NCI-H774 (cell line): Measurements from ENCODE around the gene KLHL2.
"Not testable (repeated sequence)": the region's sequence is repeated elsewhere in the genome, so short reads cannot be mapped to it uniquely, and the experiment has no call there.

ENCODE experiments used
- DNase-seq: peaks from one replicate; lab custom pipeline; 2025; lab: John Stamatoyannopoulos, UW

KLHL2 gene

DNA sequence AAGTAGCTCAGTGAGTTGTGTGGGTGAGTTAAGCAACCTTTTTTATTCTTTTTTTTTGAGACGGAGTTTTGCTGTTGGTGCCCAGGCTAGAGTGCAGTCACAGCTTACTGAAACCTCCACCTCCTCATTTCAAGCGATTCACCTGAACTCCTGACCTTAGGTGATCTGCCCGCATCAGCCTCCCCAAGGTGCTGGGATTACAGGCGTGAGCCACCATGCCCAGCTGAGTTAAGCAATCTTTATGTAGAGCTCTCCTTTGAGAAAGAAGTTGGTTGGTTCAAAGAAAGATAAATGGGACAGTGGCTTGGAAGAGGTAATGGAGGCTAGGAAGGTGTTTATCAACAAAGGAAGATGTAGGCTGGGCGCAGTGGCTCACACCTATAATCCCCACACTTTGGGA, 123.3 kb downstream of the KLHL2 start:
- no peak for DNase-seq

DNA sequence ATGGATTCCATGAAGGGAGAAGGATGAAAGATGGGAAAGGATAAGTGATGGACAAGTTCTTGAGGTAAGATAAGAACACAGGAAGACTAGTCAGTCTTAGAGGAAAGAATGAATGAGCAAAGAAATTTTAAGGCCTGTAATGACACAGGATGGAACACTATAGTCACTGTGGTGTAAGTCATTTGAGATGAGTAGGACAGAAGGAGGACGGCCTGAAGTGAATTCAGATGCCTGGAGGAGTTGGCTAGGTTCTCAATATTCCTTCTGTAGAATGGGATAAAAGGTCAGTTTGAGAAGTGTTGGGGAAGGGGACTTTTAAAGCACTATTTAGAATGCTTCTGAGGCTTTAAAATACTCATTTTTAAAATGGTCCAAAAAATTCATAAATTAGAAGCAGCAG, 124.0 kb downstream of the KLHL2 start:
- no peak for DNase-seq

DNA sequence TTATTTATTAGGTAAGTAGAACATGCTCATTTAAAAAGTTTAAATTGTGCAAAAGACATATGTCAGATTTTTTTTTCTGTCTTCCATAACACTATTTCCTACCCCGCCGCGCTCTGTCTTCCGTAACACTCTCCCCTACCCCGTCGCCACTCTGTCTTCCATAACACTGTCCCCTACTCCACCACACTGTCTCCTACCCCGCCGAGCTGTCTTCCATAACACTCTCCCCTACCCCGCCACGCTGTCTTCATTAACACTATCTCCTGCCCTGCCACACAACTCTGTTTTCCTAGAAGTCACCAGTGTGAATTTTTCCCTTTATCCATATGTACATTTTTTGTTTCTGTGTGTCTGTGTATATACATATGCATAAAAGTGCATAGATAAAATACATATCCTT, 124.5 kb downstream of the KLHL2 start:
- no peak for DNase-seq

DNA sequence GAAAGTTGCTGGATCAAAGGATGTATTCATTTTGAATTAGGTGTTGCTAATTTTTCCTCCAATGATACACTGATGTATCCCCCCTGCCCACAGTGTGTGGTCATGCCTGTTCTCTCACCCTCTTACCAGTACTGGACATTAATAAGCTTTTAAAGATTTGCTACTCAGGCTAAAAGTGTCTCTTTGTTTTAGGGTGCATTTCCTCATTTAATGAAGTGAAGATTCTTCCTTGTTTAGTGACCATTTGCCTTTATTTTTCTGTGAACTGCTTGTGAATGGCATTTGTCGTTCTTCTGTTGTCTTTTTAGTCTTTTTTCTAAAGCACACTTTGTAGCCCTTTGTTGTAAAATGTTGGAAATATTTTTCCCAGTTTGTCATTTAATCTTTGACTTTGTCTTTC, 125.1 kb downstream of the KLHL2 start:
- DNase-seq: no peak

DNA sequence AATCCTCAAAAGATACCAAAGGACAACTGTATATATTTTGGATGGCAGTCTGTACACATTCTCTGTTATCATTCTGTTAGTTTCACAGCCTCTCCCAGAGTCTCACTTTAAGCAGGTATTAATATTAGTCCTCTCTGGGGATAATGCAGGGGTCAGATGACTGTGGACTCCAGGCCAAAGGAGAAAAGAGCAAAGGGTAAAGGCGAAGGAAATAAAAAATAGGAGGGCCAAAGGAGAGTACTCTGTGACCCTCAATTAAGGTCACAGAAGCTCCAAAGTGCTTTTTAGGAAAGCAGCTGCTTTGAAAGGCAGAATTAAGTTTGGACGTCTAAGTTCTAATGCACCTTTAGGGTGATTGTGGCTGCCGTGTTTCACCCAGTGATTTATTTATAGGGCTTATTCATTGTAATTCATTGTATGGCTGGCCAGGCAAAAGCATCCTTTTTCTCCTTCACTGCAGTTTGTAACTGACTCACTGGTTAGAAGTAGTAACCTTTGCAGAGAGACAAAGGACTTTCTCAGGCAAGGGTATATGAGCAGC, 127.9 kb downstream of the KLHL2 start:
- DNase-seq: no peak

DNA sequence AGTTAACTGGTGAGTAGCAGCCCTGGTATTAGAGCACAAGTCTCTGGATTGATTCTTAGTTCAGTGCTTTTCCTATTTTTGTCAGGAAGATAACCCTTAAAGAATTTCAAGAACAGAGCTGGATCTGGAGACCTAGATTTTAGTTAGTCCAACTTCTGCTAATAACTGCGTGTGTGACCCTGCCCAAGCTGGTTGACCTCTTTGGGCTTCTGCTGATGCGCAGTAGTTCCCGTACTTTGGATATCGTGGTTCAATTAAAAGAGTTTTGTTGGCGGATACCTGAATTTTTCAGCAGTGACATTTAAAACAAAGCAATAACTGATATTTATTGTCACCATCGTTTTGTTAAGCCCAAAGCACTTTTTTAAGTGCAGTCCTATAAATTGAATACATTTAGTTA, 129.4 kb downstream of the KLHL2 start:
- no peak for DNase-seq

DNA sequence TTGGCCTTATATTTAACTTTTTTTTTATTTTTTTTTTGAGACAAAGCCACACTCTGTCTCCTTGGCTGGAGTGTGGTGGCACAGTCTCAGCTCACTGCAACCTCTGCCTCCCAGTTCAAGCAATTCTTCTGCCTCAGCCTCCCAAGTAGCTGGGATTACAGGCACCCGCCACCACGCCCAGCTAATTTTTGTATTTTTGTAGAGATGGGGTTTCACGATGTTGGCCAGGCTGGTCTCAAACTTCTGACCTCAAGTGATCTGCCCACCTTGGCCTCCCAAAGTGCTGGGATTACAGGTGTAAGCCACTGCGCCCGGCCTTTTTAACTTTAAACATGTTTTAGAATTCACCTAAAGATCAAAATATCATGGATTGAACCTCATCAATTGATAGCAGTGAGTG, 135.0 kb downstream of the KLHL2 start:
- not testable (repeated sequence) for DNase-seq

DNA sequence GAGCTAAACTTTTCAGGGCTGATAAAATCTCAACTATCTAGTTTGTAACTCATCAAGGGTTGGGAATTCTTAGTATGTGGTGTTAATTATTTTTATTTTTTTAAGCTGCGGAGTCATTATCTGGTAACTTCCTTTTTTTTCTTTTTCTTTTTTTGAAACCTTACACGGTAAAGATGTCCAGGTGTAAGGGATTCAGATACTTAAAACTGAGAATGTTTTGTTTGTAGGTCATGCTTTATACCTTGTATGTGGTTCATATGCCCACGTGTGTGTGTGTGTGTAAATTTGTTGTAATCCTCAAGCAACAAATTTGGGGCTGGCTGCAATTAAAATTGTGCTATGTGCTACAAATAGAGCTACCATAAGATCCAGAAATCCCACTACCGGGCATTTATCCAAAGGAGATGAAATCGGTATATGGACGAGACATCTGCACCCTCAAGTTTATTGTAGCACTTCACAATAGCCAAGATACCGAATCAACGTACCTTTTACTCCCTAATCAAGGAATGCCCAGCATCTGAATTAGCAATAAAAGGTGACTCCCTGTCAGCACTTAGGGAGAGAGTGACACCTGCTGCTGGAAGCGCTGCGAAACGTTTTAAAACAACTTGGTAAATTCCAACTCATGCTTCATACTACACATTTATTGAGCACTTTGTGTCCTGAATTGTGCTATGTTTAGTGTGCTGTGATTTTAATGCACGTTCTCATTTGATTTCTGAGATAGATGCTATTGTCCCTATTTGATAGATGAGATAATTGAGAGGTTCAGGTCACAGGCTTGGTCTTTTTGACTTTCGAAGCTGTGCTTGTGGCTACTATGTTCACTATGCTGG, 136.2 kb downstream of the KLHL2 start:
- no peak for DNase-seq

DNA sequence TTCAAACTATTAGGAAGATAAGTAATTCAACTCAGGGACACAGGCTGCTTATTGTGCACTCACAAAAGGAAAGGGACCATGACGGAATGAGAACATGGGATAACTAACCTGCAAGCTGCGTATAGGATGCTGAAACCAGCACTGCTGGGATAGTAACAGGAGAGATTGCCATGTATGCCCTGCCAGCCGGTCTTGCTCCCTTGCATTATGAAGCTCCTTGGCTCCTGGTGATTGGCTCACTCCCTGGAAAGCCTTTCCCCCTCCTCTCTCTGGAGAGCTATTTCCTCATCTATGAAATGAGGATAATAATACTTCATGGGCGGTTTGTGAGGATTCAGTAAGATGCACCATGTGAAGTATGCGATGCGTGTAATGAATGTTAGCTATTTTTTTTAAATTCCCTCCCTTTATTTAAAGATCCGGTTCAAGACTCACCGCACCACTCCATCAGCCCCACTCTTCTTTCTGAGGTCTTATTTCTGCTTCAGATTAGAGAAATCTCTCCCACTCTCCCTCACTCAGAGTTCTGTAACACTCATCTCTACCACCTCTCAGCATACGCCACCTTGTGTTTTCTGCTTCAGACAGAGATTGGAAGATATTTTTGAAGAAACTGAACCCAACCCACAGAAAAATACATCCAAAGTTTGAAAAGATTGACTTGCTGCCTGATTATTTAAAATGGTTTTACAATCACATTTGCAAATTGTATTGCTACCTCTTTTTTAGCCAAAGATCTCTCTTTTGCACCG, 138.5 kb downstream of the KLHL2 start:
- no peak for DNase-seq

DNA sequence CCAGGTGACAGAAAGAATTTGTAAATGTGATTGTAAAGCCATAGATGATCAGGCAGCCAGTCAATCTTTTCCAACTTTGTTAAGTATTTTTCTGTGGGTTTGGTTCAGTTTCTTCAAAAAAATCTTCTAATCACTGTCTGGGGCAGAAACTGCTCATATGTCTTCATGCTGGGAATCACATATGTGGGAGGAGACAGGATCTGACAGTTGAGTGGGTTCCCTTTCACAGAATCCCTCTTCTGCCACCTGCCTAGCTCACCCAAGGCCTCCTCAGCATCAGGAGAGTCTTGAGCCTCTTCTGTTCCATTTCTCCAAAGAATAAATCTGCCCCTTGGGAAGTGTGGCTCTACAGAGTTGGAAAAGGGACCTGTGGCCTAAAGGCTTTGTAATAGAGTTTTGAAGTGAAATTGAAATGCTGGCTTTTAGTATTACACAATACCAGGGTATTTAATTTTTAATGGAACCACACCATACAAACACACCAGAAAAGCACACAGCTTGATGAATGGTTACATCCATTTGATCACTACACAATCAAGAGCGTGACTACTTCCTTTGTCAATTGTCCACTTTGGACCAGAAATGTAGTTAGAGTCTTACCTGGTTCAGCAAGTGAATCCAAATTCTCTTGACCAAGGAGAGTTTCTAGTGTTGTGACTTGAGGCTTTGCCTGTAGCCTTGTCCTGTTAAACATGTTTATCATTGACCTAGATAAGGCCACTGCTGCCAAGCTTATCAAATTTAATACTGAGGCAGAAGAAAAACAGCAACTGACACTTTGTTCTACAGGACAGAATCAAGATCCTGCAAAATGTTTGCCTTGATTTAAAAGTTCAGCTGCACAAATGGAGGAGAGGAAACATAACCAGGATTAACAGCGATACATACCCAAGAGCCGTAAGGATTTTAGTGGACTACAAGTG, 140.5 kb downstream of the KLHL2 start:
- no peak for DNase-seq

DNA sequence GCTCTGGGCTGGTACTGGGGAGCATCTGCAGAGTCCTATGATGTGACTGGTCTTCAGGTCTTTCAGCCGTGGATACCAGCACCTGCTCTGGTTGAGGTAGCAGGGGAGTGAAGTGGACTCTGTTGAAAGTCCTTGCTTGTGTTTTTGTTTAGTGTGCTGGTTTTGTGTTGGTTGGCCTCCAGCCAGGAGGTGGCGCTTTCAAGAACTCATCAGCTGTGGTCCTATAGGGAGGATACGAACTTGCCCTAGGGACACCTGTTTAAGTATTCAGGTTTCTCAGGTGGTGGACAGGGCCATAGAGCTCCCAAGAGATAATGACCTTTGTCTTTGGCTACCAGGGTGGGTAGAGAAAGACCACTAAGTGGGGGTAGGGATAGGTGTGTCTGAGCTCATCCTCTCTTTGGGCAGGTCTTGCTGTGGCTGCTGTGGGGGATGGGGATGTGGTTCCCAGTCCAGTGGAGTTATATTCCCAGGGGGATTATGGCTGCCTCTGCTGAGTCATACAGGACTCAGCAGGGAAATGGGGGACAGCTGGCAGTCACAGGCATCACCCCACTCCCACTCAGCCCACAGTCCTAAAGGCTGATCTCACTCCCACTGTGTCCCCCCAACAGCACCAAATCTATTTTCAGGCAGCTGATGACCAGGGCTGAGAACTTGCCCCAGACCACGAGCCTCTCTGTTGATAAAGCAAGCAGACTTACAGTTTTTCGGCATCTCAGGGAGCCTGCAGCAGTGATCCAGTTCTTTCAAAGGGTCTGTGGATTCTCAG, 144.2 kb downstream of the KLHL2 start:
- DNase-seq: no peak

DNA sequence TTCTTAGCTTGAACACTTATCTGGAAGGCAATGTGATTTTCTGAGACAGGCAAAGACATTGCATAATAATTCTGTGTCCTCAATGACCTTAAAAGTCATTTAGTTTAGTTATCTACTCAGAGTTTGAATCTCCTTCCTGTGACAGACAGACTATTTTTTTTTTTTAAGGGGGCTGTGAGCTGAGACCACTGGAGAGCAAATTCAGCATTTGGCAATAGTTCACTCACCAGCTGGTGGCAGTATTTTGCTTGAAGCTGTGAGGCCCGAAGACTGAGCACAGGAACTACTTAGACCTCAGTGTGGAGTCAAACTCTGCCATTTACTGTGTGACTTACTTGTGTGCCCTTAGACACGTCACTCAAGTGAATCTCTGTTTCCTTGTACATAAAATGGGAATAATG, 148.5 kb downstream of the KLHL2 start:
- DNase-seq: no peak

DNA sequence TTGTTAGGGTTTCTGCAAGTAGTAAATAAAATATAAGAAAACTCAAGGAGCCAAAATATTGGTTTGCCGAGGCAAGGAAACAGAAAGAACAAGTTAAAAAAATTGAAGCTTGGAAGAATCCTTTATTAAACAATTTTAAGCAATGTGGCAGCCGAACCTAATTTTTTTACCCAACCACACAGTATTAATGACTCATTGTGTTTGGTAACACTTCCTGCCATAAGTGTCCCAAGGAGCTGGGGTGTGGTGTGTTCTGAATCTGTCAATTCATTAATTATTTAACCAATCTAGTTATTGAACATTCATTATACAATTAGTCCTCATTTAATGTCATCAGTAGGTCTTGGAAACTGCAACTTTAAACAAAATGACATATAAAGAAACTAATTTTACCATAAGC, 152.1 kb downstream of the KLHL2 start:
- no peak for DNase-seq

DNA sequence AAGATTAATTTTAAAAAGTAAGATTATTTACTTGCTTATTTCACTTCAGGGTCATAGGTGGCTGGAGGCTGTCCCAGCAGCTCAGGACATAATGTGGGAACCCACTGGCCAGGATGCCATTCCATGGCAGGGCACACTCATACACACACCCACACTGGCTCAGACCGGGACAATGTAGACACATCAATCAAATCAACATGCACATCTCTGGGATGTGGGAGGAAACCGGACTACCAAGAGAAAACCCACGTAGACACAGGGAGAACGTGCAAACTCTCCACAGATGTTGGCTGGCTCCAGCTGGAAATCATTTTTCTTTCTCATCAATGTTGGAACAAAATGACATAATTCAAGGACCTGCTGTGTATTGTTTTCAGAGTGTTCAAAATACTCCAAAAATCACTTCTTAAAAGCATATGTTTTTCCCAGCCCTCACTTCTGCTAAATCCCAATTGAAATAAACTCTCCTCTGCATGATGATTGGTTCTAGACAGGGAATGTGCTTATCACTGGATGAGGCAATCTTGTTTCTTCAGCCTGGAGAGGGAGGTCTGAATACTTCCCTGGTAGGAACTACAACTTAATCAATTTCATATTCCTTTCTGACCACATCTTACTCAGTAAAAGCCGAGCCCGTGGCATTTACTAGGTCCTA, 152.8 kb downstream of the KLHL2 start:
- DNase-seq: no peak

DNA sequence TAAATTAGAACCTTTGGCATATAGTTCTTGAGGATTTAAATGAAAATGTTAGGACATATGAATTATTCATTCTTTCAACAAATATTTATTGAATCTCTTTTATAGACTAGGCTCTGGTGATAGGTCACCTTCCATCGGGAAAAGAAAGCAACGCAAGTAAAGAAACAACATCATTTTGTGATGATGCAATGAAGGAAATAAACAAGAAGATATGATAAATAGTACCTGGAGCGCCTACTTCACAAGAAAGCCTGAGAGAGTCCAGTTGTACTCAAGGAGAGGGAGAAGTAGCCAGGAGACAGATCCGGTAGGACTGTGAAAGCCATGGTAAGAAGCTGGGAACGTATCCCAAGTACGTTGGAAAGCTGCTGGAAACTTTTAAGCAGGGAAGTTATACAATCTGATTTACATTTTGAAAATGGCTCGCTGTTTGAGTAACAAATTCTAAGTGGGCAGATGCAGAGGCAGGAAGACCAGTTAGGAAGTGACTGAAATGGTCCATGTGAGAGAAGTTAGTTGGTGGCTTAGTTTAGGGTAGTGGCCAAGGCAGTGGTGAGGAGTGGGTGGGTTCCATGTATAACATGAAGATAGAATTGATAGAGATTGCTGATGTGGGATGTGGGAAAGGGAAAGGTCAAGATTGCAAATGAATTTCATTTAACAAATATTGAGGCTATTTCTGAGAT, 153.8 kb downstream of the KLHL2 start:
- no peak for DNase-seq

DNA sequence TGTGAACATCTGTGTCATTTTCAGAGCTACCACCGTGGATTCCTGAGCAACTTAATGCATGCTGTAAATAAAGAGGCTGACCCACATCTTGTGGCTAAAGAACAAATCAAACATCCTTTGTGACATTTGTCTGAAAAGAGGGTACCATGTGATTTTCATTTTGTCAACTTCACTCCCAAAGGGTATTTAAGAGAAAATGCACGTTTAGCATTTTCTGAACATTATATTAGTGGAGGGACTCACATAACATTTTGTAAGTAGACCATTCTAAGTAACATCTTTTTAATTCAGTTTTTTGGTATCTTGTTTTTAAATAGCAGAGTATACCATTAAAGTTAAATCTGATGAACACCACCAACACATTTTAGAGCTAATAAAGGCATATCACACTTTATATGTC, 154.4 kb downstream of the KLHL2 start:
- DNase-seq: no peak

DNA sequence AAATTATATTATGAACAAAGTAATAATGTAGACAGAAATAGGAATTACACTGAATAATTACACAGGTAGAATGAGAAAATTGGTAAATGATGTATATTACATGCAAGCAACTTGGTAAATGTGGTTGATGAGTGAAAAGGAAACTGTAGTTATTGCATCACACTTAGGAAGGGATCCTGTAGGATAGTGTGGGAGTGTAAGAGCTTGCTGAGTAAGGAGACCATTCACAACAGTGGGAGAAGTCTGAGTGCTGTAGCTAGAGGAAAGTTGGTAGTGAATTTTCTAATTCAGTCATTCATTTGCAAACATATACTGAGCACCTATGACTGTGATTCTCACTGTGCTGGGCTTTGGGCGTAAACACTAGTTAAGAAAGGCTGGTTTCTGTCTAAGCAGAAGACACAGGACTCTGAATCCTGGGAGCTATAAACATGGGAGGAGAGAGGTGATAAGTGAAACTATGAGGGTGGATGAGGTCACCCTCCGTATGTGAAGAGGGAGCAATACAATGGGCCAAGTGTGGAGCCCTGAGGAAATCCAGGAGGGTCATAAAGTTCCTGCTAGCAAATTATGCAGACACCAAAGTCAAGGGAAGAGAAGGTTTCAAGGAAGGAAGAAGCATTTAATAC, 157.2 kb downstream of the KLHL2 start:
- no peak for DNase-seq

DNA sequence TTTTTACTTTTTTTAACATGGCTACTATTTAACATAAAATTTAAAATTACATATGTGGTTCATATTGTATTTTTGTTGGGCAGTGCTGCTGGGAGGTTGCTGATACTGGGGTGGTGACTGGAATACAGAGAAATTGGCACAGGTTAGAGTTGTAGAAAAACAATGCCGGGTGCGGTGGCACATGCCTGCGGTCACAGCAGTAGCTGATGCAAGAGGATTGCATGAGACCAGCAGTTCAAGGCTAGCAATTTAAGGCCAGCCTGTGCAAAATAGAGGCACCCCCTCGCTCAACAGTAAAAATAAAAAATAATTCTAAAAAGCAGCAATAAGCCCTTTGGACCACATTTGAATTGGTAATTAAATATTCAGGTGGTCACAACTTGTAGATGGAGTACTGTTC, 159.7 kb downstream of the KLHL2 start:
- no peak for DNase-seq

DNA sequence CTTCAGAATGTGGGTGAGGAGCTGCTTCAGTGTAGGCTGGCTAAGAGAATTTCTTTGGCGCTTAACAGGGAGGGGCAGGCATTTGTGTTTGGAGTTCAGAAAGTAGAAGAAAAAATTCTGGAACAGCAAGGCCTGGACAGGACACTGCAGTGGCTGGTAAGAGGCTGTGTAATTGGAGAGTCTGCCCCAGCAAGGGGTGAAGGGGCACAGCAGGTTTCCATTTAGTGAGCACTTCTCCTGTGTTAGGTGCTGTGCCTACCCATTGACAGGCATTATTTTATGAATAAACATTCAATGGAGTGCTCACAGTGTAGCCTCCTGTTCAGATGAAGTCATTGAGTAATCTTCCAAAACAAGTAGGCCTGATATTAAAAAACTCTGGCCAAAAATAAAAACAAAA, 160.8 kb downstream of the KLHL2 start:
- no peak for DNase-seq

DNA sequence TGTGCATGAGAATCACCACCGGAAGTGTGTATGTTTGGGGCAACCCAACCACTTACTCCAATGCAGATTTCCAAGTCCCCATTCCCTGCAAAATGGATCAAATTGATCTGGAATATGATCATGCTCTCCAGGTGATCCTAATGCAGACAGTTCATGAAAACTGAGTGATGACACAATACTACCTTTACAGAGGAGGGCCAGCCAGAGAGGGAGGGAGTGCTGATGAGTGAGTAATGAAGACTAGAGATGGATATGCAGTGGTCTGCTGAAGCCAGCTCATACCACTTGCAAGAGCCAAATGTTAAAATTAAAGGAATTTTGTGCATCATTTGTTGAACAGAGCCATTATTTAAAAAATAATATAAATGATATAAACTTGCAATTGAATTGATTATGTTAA, 161.2 kb downstream of the KLHL2 start:
- DNase-seq: no peak
